ENCODE measurements around the gene WNT5A.

Gene WNT5A

DNA sequence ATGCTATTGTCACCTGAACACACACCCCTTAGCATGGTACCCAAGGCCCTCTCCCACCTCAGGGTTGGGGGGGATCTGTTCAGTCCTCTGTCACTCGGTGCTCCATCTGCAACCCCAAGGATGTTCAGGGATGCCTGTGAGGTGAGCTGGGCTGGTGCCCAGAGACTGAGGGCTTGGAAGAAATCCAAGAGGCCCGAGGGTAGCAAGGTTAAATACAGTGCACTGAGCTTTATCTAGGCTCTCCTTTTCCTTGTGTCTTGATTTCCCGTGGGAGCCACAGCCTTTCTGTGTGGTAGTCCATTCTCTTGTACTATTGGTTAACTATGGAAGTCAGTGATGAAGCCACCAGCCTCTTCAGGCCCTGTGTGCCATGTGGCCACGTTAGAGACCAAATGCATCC, 18.7 kb upstream of the WNT5A start:
- no peak for DNase-seq (ENCODE audit: low read depth)

DNA sequence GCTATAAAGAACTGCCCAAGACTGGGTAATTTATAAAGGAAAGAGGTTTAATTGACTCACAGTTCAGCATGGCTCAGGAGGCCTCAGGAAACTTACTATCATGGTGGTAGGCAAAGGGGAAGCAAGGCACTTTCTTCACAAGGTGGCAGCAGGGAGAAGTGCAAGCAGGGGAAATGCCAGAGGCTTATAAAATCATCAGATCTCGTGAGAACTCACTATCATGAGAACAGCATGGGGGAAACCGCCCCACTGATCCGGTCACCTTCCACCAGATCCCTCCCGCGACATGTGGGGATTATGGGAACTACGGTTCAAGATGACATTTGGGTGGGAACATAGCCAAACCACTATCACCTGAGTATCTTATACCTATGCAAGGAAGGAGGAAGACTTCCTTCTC, 18.0 kb upstream of the WNT5A start:
- DNase-seq (ENCODE audit: low read depth) = peak; percentile 53

DNA sequence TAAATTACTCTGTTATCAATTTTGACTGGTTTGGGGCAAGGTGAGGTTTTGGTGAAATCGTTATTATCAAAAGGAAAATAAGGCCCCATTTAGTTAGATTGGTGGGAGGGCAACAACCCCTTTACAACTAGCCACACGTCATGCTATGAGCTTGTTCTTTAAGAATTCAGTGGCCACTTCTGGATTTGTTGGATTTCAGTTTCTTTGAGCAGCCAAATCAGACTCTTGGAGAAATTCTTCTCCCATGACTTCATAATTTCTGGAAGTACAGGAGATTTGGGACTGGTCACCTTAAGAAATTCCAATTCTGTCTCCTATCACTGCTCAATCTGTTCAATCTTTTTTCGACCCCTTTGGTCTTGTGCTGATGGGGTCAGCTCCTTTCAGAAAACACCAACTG, 14.8 kb upstream of the WNT5A start:
- no peak for DNase-seq (ENCODE audit: low read depth)

DNA sequence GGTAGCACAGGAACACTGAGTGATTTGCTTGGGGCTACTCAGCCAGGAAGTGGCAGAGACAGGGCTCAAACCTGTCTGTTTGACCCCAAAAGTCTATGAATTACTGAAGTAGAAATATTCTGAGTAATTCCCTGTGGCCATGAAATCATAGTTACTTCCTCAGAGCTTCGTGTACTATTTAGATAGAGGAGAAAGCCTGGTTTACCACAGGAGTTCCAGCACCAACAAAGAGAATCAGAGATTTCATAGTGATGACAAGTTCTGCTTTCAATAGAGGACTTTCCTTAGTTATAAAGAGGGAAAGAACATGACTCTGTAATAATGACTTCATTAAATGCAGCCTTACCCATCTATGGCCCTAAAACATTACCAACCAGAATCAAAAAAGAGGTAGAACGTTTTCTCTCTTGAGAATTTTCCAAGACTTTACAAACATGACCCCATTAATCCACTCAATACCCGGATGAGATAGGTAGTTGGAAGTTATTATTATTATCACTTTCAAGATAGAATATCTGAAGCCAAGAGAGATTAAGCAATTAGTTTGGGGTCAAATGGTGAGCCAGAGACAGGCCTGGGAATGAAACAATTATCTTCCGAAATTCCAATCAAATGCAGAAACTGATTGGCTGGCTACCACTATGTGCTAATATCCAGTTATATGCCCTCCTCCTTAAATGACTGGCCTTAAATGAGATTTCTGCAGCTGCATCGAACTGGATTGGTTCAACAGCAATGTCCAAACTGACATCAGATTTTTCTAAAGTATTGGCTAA, 13.6 kb upstream of the WNT5A start:
- no peak for DNase-seq (ENCODE audit: low read depth)

DNA sequence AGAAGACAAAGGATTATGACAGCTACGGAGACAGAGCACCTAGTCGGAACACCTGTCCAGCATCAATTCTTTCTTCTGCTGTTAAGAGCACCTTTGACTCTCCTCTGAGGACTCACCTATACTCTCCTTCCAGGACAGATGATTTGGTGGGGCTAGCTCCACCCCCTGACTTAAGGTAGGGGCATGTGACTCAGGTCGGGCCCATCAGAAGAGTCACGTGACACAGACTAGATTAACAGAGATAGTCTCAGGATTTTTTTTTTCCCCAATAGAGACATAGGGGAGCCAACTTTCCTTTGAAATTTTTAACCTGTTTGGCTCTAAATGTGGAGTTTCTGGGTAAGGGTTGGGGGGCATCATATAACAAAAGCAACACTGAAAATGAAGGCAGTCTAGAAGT, 11.4 kb upstream of the WNT5A start:
- DNase-seq (ENCODE audit: low read depth) = no peak

DNA sequence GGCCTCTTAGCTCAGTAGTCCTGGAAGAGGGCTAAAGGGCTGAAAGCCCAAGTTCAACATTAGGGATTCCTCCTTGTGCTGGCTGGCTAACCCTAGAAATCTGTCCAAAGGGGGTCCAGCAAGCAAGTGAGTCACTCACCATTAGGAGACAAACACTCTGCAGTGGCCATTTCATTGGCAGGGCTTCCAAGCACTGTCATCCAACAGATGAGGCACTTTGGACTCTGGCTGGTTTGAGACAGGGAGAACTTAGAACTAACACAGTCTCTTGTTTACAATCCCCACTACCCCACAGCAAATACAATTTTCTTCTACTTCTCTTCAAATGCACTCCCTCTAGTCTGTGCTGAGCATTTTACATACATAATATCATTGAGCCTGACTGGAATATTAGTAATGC, 10.1 kb upstream of the WNT5A start:
- no peak for DNase-seq (ENCODE audit: low read depth)

DNA sequence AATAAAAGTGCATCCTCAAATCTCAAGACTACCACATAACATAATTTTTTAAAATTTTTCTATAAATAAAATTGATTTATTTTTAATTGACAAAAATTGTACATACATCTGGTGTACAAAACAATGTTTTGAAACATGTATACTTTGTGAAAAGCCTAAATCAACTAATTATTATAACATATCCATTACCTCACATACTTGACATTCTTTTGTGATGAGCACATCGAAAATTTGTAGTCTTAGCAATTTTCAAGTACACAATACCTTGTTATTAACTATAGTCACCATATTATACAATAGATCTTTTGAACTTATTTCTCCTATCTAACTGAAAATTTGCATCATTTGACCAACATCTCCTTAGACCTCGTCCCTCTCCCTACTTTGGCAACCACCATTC, 7.9 kb upstream of the WNT5A start:
- no peak for DNase-seq (ENCODE audit: low read depth)

DNA sequence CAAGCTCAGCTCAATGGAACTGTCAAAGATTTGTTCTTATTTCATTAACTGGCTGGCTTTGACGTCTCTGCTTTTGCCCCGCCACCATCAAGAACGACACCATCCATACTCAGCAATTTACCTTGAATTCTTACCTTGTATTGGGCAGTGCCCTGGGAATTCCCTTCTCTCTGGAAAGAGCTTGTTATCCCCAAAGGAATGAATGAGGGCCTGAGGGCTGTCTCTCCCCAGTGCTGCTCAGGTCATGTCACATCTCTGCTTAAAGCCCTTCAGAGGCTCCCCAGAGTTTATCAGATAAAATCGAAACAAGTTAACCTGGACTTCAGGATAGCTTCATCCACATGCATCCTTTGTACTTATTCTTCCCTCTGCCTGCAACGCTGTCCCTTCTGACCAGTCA, 5.9 kb upstream of the WNT5A start:
- DNase-seq (ENCODE audit: low read depth) = no peak

DNA sequence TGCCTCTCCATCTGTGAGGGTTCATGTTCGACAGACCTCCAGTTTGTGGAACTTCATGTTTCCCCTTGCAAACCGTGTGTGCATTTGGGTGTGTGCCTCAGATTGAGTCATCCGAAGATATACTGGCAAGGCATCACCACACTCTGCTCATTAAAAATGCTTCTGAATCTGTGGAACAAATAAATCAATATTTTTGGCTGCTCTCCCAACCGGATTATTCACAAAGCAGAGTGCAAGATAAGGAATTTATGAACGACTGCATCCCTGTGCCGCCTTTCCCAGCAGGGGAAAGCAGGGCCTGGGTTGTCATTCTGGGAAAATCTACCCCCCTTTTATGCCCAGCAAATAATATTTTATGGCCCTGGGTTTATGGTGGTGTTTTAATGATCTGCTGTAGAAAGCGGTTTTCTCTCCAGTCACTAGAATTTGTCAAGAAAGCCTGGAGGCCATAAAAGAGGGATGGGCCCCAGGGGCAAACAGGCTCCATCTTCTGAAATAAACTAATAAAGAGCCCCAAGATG, 4.2 kb upstream of the WNT5A start:
- DNase-seq (ENCODE audit: low read depth) = peak; percentile 39

DNA sequence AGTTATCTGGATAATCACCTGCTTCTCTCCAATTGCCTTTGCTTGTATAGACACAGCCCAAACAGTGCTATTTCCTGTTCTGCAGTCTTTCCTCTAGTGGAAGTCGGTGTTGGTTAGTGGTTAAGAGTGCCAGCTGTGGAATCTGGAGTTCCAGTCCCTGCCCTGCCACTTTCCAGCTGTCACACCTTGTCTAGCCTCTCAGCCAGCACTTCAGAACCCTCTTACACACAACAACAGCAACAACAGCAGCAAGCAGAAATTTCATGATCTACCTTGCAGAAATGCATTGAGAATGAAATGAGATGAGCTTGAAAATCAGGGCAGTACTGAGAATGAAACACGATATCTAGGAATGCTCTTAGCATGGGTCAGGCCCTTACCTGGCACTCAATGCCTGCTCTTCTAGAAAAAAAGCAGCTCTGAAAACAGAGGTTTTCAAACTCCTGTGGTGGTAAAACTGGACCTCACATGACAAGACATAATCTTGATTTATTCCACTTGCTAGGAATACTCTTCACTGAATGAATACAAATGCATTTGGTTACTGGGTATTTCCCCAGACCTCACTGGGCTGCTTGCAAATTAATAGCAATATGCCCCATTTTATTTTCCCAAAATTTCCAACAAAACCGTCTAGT, 3.3 kb upstream of the WNT5A start:
- DNase-seq (ENCODE audit: low read depth) = no peak

DNA sequence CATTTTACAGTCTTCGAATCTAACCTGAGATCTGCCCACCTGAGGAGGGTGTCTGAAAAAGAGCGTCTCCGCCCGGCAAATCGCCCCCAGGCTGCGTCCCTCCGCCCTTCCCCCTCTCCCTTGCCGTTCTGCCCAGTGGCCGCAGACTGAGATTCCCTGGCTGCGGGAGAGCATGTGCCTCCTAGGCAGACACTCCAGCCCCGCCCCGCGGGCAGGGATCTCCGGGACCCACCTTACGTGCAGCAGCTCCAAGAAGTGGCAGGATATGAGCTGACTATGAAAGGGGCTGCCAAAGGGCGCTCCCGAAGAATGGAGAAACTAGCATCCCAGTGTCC, 2.7 kb upstream of the WNT5A start:
- no peak for DNase-seq (ENCODE audit: low read depth)

DNA sequence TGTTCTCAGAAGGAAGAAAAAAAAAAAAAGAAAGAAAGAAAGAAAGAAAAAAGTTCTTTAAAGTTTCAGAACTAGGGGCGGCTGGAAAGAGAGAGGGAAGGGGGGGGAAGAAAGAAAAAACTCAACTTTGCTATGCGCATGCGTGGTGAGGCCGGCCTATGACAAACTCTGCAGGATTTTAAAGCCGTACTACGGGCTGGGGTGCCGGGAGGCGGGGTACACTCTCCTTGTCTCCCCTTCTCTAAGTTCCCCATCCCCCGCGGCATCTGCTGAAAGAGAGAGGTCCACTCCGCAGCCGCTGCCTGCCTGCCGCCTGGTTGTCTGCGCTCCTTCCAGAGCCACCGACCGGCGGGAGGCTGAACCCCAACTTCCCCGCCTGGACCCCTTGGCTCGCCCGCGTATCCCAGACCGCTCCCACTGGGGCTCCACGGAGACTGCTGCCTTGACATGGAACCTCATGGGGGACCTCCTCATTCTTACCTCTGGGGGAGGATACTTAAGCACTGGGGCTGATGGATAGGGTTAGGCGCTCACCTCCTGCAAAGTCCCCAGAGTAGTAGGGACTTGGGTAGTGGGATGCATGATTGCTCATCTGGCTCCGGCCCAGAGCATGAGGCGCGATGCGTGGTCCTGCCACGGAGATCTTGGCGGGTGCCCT, 1.4 kb upstream of the WNT5A start:
- DNase-seq (ENCODE audit: low read depth) = peak; percentile 78

DNA sequence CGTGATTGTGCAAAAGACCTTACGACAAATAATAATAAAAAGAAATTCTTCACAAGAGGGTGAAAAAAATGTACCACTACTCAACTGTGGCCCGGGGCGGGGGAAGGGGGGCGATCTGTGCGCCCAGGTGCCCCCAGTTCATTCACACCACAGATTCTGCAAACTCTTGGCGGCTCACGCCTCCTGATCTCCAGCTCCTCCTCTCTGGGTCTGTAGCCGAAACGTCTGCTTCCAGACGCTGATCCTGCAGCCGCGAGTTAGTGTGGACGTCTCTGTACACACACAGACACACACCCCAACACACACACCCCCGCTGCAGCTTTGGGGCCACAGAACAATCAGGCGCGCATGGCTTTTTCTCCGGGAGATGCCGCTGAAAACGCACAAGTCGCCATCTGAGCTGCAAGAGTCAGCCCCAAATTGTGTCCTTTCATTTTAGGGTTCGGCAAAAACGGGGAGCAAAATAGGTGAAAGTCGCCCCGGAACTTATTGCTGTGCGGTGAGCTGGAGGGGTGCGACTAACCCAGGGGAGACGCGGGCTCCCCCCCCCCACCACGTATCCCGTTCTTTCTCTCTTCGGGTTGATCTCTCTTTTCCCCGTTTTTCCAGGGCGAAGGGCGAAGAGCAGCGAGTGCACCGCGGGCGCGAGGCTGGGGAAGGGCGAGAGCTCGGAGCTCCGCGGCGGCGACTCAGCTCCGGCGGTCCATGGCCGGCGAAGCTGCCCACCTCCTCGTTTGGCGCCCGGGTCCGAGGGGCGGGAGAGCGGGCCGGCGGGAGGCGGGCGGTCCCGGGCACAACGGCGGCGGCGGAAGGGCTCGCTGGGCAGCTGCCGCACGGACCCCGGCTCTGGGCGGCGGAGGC, 505 bp upstream of the WNT5A start:
- DNase-seq (ENCODE audit: low read depth) = peak; percentile 69

DNA sequence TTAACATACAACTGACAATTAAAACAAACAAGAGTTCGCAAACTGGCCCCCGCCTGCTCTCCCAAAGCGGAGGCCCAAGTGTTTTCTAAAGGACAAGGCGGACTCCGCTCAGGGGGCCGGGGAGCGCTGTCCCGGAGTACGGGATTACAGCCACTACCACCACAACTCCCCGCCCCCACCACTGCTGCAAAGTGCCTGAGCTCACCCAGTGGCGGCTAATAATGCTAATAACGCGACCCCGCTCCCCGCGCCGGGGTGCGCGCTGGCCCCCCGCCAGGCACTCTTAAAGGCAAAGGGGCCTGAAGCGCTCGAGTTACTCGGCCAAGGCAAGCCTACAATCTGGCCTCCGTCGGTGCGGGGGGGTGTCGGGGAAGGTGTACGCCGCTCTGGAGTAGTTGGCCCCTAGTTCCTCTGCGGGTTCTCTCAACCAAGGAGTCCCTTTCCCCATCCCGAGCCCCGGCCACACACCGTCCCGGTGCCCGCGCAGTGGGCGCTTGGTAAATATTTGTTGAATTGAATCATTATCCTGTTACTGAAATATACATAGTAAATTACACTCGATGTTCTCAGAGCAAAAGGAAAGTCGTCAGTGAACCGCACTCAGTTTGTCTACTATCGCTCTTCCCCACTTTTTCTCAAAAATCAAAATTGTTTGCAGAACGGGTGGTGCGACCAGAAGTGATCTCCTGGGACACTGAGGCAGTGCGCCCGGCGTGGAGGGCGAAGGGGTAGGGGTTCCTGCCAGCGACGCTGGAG, 827 bp downstream of the WNT5A start:
- peak; percentile 79 for DNase-seq (ENCODE audit: low read depth)

DNA sequence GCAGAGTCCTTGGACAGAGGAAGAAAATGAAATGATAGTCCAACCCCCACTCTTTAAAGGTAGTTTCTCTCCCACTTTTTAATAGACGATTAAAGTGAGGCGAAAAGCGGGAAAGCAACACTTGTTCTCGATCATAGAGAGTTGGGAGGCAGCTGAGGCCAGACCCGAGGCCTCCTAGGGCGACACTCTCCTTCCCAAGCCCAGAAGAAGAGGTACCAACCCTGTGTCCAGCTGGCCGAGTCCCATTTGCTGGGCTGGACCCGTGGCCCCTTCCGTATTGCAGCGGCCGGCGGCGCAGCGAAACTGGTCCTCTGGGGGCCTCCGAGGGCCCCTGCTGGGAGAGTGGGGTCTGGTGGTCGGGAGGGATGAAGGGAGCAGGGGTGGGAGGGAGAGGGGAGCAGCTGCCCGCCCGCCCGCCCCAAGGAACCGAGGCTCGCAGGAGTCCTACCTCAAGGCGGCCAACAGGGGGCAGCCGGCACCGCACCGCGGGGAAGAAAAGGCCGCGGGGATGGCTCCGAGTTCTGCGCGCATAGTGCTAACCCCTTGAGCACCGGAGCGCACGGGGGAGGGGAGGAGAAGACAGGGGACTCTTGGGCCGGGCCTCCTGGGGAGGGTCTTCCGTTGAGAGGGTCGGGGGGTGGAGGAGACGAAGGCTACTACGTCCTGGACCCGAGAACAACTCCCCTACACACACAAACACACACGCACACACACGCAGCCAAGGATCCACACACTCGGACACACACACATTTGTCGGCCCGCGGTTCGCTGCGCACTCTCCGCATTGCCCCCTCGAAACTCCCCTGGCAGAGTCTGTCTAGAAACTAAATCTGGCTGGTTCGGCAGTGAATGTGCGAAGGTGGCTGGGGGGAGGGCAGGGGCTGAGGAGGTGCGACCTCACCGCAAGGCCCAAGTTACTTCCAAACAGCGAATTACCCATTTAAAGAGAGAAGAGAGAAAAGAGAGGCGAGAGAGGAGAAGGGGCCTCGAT, 2.0 kb downstream of the WNT5A start:
- peak; percentile 87 for DNase-seq (ENCODE audit: low read depth)

DNA sequence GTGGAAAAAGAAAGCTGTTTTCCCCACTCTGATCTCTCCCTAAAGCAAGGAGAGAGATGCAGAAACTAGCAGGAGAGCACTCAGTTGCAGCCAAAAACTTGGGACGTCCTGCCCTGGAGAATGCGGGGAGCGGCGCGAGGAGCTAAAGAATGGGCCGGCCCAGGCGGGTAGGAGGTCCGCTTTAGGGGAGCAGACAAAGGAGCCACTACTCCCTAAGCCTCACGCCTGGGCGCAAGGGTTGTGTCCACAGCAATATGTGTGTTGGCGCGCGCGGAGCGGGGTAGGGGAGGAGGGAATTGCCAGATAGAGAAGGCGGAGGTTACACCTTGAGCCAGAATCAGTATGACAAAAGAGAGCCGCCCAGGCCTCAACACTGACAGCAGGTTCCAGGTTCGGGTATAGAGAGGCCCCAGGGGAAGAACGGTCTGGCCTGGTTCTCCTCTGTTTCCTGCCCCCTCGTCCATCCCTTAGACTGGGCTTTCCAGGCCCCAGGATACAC, 2.9 kb downstream of the WNT5A start:
- DNase-seq (ENCODE audit: low read depth) = peak; percentile 27

DNA sequence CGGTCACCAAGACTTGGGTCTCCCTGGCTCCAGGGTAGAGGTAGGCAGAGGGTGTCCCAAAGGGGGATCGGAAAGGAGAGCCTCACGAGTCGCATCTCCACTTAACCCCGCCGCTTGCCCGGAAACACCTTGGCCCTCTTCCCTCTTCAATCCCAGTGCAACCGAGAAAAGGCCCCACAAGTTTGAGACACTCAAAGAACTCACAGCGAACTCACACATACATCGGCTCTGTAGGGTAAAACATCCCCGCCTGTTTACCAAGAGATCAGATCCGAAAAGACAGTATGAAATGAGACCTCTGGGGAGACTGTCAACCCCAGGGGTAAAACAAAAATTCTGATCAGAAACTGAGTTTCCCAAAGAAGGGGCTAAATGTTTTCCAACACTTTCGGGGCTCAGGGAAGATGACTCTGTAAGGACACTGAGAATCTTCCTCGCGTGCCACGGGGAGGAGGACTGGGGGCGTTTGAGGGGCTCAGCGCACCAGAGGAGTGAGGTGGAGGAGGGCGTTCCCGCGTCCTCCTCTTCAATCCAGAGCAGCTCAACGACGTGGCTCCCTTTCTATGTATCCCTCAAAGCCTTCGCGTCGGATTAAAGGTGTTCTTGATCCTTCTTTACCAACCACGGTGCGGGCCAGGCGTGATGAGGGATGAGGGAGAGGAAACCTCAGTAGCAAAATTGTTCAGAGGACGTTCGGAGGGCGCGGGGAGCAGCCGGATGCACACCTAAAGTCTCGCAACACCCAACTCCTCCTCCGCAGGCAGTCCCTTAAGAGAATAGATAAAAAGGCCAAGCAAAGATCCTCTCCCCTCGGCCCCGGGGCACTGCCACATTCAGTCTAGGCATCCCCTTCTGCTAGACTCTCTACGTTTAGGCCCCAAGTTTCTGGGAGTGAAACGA, 3.7 kb downstream of the WNT5A start:
- peak; percentile 53 for DNase-seq (ENCODE audit: low read depth)

DNA sequence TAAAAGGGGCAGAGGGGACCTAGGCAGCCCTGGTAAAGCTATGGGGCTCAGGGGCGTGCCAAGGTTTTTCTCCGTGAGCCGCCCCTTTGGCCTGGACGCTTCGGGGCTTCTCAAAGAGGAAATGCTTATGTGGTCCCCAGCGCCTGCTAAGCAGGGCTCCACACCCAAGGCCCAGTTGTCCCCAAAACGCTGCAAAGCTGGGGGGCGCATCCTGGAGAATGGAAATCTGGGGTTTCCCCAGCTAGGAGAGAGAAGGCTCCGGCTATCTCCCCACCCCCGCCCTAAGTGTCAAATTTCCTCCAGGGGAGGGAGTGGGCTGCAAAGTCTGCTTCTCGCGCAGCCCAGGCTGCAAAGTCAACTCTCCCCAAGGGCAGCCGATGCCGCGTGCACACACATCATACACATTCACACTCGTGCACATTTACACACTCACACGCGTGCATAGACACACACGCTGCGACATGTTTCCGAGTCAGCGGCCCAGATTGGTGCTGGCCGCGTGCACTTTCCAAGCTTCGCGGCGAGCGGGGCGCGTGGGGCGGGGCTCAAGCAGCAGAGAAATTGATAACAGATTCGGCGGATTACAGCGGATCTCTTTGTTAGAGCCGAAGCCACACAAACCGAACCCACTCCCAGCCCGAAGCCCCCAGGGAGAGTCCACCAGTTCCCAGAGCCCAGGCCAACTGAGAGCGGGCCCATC, 4.5 kb downstream of the WNT5A start:
- DNase-seq (ENCODE audit: low read depth) = peak; percentile 76
